GM12875 (cell line): ENCODE measurements around the gene NCKAP5.

Source experiments
- H3K4me3 ChIP-seq: one replicate; pipeline ENCODE4 v1.5.1; 2011; ENCODE audit warnings: low read depth, low read length, control low read depth
- CTCF ChIP-seq: IDR thresholded peaks from 2 replicates; pipeline ENCODE4 v1.5.1; 2011; ENCODE audit warnings: low read depth, mild to moderate bottlenecking, control low read depth, inconsistent platforms, low read length, moderate library complexity, borderline replicate concordance; ENCODE audit not compliant: insufficient read depth

The NCKAP5 gene

GRCh38 chr2:132873738-132874137 lies 694.5 kb downstream of the NCKAP5 start:
- H3K4me3 ChIP-seq, result no peak overlapping the region
- no peak for TF ChIP-seq CTCF

GRCh38 chr2:132871831-132872230 lies 696.4 kb downstream of the NCKAP5 start:
- no peak for TF ChIP-seq CTCF
- no peak overlapping the region for H3K4me3 ChIP-seq

GRCh38 chr2:132863961-132864360 lies 704.3 kb downstream of the NCKAP5 start:
- TF ChIP-seq CTCF, result no peak
- no peak overlapping the region for H3K4me3 ChIP-seq

- H3K4me3 ChIP-seq, result no peak overlapping the region
- no peak for TF ChIP-seq CTCF
These were observed 708.0 kb downstream of the NCKAP5 start for GRCh38 chr2:132860220-132860619.

GRCh38 chr2:132859590-132859989 lies 708.7 kb downstream of the NCKAP5 start:
- TF ChIP-seq CTCF, result no peak
- H3K4me3 ChIP-seq, result no peak overlapping the region

- H3K4me3 ChIP-seq, result no peak overlapping the region
- TF ChIP-seq CTCF, result no peak
These were observed 710.9 kb downstream of the NCKAP5 start for GRCh38 chr2:132857319-132857718.

- H3K4me3 ChIP-seq, result no peak overlapping the region
- no peak for TF ChIP-seq CTCF
These were observed 717.6 kb downstream of the NCKAP5 start for GRCh38 chr2:132850688-132851087.
